Measurements from ENCODE around the gene LYZL1.
"Not testable (repeated sequence)": the region's sequence is repeated elsewhere in the genome, so short reads cannot be mapped to it uniquely, and the experiment has no call there.

LYZL1 gene

DNA sequence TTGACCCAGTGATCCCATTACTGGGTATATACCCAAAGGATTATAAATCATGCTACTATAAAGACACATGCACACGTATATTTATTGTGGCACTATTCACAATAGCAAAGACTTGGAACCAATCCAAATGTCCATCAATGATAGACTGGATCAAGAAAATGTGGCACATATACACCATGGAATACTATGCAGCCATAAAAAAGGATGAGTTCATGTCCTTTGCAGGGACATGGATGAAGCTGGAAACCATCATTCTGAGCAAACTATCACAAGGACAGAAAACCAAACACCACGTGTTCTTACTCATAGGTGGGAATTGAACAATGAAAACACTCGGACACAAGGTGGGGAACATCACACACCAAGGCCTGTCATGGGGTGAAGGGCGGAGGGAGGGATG, 48.7 kb downstream of the LYZL1 start:
- not testable (repeated sequence) for DNase-seq

GRCh38 chr10:29343607-29344038, 54.8 kb downstream of the LYZL1 start:
- DNase-seq = no peak

DNA sequence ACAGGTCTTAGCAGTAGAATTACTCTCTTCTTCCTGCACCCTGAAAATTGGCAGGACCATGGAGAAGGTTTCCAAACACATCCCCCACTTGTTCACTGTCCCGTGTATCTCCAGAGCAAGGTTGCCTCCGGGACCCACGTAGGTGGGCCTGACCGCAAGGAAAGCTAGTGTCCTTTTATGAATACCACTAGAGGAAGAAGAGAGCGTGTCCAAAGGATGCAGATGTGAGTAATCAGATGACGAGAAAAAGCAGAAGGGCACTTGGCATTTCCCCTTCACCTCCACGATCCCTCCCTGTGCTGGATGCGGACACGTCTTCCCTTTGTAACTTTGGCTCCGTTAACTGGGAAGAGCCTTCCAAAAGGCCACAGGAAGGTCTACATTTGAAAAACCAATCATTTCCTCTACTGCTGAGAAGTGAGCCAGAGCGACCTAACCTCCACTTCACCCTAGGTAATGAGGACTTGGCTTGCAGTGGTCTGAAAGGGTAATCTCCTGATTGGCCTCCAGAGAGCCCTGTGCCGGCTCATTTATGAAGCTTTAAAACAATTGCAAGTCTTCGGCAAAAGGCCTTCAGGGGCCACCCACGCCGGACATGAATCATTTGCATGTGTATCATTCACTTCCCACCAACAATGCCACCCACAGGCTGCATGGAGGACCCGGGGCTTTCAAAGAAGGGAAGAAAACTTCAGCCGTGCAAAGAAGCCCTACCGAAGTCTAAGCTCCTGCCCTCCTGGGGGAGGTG, 55.4 kb downstream of the LYZL1 start:
- DNase-seq = no peak

GRCh38 chr10:29345144-29345909, 56.5 kb downstream of the LYZL1 start:
- no peak for DNase-seq

GRCh38 chr10:29345910-29346209, 57.0 kb downstream of the LYZL1 start:
- DNase-seq = no peak

DNA sequence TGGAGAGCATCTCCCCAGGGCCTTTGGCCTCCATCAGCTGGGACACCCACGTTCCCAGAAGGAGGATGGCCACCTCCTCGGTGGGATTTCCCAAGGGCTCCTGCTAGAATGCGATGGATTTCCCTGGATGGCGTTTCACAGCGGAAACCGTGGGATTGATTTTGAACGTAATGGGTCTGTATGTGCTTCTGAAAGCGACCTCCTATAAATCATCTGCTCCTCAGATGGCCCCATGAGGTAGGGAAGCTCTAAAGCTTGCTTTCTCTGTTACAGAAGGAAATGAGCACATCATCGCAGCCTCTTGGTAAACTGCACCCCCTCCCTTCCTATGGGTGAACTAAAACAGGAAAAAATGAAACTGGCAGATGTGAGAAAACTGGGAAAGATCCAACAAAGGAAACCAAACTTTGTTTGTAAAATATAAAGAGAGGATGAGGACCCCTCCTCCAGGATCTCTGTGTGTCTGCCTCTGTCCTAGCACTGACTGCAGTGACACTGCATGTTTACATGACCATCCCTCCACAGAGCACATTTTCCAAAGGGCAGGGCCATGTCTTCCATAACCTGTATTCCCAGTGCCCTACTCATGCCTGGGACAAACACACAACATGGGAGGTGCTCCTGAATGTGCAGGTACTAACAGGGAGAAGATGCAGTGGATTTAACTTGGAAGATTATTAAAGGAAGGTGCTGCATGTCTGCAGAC, 57.6 kb downstream of the LYZL1 start:
- no peak for DNase-seq

- no peak for DNase-seq
These were observed 60.0 kb downstream of the LYZL1 start for GRCh38 chr10:29348836-29349235.

DNA sequence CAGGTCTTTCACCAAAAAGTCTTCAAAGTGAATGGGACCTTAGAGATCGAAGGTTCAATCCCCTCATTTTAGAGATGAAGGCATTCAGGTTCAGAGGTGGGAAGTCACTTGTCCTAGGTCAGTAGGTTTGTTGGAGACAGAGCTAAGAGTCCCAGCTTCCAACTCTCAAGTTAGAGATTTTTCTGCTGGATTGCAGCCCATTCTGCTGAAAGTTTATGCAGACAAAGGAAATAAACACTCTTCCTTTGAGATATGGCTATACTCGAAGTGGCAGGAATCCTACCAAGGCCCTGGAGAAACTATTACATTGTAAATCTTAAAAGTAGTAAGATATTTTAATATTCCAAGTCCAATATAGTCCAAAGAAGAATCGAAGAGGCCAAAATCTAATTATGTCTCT, 64.4 kb downstream of the LYZL1 start:
- DNase-seq = no peak

GRCh38 chr10:29353887-29354561, 65.2 kb downstream of the LYZL1 start:
- no peak for DNase-seq

DNA sequence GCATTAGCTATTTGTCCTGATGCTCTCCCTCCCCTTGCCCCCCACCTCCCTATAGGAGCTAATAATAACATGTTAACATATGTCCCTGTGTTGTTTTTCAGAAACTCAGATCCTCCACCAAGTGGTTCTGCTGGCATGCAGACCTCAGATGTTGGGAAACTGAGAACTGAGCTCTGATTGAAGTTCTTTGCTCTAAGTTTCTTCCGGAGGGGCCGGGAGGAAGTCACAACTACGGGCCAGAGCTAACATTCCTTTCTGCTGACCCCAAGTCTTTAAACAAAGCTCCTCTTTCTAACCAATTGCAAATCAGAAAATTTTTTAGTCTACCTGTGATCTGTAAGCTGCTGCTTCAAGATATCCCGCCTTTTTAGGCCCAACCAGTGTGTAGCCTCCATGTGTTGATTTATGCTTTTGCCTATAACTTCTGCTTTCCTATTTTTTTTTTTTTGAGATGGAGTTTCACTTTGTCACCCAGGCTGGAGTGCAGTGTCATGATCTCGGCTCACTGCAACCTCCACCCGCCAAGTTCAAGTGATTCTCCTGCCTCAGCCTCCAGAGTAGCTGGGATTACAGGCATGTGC, 66.6 kb downstream of the LYZL1 start:
- no peak for DNase-seq

DNA sequence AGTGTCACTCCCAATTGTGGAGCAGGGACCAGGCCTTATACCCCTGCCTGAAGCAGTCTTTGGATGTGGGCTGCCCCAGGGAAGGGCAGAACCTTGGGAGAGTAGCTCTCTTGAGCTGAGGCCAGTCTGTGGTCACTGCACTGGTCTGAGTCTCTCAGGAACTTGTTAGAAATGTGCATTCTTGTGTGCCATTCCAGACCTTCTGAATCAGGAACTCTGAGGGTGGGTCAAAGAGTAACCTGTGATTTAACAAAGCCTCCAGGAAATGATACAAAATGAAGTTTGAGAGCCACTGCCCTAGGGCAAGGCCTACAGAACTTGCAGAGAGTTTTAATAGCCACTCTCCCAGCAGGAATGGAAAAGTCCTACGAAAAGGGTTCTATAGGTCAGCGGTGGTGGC, 68.1 kb downstream of the LYZL1 start:
- DNase-seq = no peak

DNA sequence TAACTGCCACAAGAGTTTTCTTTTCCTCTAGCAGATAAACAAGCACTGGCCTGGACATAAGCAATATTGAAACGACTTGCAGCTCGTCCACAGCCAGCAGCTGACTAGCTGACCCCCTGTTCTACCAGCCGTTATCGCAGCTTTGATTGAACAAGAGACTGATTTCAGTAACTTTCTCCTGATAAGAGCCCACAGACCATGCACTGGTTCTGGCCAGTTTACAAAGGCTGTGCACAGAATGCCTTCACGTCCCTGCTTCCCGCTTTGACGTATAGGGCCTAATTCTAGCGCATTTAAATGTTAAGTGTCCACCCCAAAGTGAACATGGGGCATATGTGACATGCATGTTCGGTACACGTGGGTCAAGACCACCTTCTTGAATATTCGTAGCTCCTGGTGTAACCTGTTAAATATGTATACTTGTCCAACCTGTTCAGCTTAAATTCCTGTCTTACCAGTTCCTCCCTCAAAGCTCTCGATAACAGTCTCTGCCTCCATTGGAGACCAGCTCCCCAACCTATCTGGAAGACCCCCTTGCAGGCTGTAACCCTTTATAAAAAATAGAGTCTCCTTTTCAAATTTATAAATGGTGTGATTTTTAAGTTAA, 69.2 kb downstream of the LYZL1 start:
- DNase-seq = no peak

- DNase-seq = not testable (repeated sequence)
These were observed 71.5 kb downstream of the LYZL1 start for GRCh38 chr10:29360215-29360853.
